Stimulated activated CD8-positive, alpha-beta memory T cell treated with anti-CD3 and anti-CD28 coated beads, Interleukin-12 subunit alpha, Interleukin-12 subunit beta, amount 100 ng/mL, for 4 hours (primary cell): ENCODE data around the gene SERPINE1.
"Not testable (repeated sequence)": the region's sequence is repeated elsewhere in the genome, so short reads cannot be mapped to it uniquely, and the experiment has no call there.

Experiments
- DNase-seq: peaks from one replicate; pipeline ENCODE4 v3.0.0-alpha.2; 2020; ENCODE audit warnings: low read depth

The SERPINE1 gene

GRCh38 chr7:101126651-101127459 lies at the start of gene SERPINE1:
SERPINE1 (plus strand) TSS chr7:101127104; CDS start chr7:101128394, 1,290 bp downstream.
- DNase-seq: peak; percentile 37

- DNase-seq: peak; percentile 68
Observed at GRCh38 chr7:101077303-101078086, 49.4 kb upstream of the SERPINE1 start.

GRCh38 chr7:101081432-101081831 lies 45.5 kb upstream of the SERPINE1 start:
- DNase-seq: no peak

- no peak for DNase-seq
Observed at GRCh38 chr7:101084865-101085161, 42.1 kb upstream of the SERPINE1 start.

- DNase-seq: peak; percentile 68
Observed at GRCh38 chr7:101085162-101085964, 41.5 kb upstream of the SERPINE1 start, which contains the start of gene TRIM56. TRIM56 (plus strand) TSS chr7:101085481; CDS start chr7:101087313, 1,832 bp downstream.

GRCh38 chr7:101087334-101088068 lies 39.4 kb upstream of the SERPINE1 start:
- DNase-seq: no peak

- no peak for DNase-seq
Observed at GRCh38 chr7:101088069-101088425, 38.9 kb upstream of the SERPINE1 start.

- DNase-seq: no peak
Observed at GRCh38 chr7:101088858-101089529, 37.9 kb upstream of the SERPINE1 start.

- DNase-seq: no peak
Observed at GRCh38 chr7:101089876-101090275, 37.0 kb upstream of the SERPINE1 start.

GRCh38 chr7:101092266-101092905 lies 34.5 kb upstream of the SERPINE1 start:
- not testable (repeated sequence) for DNase-seq

GRCh38 chr7:101093906-101094305 lies 33.0 kb upstream of the SERPINE1 start:
- no peak for DNase-seq

- DNase-seq: no peak
Observed at GRCh38 chr7:101094376-101094775, 32.5 kb upstream of the SERPINE1 start.

- DNase-seq: no peak
Observed at GRCh38 chr7:101094791-101095375, 32.0 kb upstream of the SERPINE1 start.

GRCh38 chr7:101096331-101096956 lies 30.5 kb upstream of the SERPINE1 start:
- no peak for DNase-seq

- DNase-seq: no peak
Observed at GRCh38 chr7:101096957-101097347, 30.0 kb upstream of the SERPINE1 start.

GRCh38 chr7:101097561-101097960 lies 29.3 kb upstream of the SERPINE1 start:
- no peak for DNase-seq

GRCh38 chr7:101099969-101100781 lies 26.7 kb upstream of the SERPINE1 start:
- DNase-seq: peak; percentile 39

GRCh38 chr7:101100858-101101847 lies 25.8 kb upstream of the SERPINE1 start:
- no peak for DNase-seq
